ENCODE measurements around the gene VPS13D.
"Not testable (repeated sequence)": the region's sequence is repeated elsewhere in the genome, so short reads cannot be mapped to it uniquely, and the experiment has no call there.

The VPS13D gene

GRCh38 chr1:12522780-12523179, 292.9 kb downstream of the VPS13D start:
- not testable (repeated sequence) for DNase-seq

DNA sequence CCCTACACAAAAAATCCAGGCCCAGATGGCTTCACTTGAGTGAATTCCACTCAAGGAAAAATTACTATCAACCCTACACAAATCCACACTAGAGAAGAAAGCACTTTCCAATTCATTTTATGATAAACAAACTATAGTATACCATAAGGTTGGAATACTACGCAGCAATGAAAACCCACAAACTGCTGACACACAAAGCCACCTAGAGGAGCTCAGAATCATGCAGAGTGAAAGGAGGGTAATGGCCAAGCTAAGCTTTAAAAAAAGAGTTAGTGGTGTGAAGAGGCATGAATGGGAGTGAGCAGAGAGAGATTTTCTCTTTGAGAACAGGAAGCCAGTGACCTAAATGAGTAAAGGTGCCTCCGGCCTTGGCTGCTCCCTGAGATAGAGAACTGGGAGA, 294.4 kb downstream of the VPS13D start:
- DNase-seq = no peak

GRCh38 chr1:12525311-12526181, 295.7 kb downstream of the VPS13D start:
- DNase-seq = peak; percentile 62

DNA sequence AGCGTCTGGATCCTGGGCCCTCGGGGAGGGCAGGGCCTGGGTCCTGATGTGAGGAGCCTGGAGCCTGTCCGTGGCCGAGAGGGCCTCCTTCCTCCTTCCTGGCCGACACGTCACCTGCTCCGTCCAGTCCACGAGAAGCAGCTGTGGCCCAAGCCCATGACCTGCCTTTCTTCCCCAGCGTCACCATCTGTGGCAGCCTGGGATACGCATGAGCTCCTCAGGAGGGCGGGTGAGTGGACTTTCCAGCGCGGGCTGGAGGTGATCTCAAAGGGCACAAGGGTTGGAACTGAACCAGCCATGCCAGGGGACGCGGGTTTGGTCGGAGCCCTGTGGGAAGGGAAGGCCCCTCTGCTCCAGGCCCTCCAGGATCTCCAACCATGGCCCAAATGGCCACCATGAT, 297.7 kb downstream of the VPS13D start:
- DNase-seq = no peak

- DNase-seq = no peak
Observed at GRCh38 chr1:12528021-12528852, 298.4 kb downstream of the VPS13D start.

DNA sequence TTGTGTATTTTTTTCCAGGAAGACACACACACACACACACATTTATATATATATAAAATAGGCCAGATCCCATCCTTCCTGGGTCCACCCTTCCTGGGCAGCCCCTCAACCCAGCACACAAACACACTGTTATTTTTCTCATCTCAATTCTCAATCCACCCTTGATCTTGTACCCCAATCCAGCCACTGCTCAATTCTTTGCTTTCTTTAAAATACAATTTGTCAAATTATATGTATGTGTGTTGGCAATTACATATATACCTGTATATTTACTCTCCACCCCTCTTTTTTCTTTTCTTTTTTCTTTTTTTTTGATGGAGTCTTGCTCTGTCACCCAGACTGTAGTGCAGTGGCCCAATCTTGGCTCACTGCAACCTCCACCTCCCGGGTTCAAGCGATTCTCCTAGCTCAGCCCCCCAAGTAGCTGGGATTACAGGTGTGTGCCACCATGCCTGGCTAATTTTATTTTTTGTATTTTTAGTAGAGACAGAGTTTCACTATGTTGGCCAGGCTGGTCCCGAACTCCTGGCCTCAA, 299.9 kb downstream of the VPS13D start:
- no peak for DNase-seq

GRCh38 chr1:12530462-12531178, 300.8 kb downstream of the VPS13D start:
- no peak for DNase-seq

GRCh38 chr1:12531179-12531499, 301.3 kb downstream of the VPS13D start:
- no peak for DNase-seq

DNA sequence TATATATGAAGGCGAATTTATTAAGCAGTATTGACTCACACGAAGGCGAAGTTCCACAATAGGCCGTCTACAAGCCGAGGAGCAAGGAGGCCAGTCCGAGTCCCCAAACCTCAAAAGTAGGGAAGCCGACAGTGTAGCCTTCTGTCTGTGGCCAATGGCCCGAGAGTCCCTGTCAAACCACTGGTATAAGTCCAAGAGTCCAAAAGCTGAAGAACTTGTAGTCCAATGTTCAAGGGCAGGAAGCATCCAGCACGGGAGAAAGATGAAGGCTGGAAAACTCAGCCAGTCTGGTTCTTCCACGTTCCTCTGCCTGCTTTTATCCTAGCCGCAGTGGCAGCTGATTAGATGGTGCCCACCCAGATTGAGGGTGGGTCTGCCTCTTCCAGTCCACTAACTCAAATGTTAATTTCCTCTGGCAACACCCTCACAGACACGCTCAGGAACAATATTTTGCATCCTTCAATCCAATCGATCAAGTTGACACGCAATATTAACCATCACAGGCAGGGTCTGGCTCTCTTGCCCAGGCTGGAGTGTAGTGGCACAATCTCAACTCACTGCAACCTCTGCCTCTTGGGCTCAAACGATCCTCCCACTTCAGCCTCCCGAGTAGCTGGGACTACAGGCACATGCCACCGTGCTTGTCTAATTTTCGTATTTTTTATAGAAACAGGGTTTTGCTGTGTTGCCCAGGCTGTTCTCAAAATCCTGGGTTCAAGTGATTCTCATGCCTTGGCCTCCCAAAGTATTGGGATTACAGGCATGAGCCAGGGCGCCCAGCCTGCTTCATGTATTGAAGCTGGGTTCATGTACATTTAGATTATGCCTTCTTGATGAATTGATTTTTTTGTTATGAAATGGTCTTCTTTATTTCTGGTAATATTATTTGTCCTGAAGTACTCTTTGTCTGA, 302.8 kb downstream of the VPS13D start:
- no peak for DNase-seq

GRCh38 chr1:12536023-12536639, 306.3 kb downstream of the VPS13D start:
- DNase-seq = no peak

- no peak for DNase-seq
Observed at GRCh38 chr1:12537294-12537693, 307.5 kb downstream of the VPS13D start.

DNA sequence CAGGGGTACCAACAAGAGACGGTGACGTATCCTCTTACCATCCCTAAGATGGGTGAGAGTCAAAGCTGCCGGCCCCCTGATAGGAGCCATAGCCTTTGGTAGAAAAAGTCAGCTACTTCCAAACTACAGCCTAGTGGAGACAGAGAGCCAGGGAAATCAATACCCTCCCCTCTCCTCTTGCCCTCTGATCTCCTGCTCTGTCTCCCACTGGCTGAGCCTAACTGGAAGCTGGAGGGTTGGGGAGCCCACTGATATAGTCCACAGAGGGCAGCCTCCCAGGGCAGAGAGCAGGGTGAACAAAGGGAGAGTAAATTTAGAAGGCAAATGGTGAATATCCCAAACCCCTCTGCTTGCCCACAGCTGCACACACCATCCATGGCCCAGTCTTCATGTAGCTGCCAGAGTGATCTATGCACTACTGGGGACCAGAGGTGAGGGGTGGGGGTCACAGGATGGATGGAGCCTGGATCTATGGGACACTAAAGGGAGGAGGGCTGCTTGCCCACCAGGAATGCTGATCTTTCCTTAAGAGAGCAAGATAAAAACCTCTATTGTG, 308.2 kb downstream of the VPS13D start:
- DNase-seq = no peak

GRCh38 chr1:12538536-12538935, 308.7 kb downstream of the VPS13D start:
- not testable (repeated sequence) for DNase-seq

- no peak for DNase-seq
Observed at GRCh38 chr1:12539320-12539704, 309.5 kb downstream of the VPS13D start.

- DNase-seq = no peak
Observed at GRCh38 chr1:12539705-12540579, 310.1 kb downstream of the VPS13D start.

DNA sequence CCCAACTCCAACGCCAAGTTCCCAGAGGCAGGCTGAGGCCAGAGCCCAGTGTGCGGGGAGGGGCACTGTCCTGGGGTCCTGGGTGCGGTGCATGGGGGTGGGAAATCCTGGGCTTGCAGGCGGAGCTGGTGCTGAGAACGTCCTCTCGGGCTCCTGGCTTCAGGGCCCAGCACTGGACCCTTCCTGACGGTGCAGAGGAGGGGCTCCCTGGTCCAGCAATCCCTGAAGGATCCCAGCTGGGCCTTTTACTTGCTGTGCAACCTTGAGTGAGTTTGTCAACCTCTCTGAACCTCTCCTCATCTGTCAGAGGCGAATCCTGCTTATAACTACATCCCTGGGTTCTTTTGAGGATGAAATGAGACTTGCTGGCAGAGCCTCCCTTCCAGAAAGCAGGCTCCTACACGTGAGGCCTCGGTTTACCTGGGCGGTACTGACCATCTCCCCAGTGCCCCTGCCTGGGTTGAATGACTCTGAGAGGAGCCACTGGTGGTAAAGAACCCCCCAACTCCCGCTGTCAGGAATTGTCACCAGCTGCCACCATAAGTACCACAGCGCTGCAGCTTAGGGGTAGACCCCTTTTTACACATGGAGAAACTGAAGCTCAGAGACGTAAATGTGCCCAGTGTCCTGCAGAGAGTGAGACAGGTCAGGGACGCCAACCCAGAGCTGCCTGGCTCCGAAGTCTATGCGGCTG, 310.9 kb downstream of the VPS13D start:
- no peak for DNase-seq

DNA sequence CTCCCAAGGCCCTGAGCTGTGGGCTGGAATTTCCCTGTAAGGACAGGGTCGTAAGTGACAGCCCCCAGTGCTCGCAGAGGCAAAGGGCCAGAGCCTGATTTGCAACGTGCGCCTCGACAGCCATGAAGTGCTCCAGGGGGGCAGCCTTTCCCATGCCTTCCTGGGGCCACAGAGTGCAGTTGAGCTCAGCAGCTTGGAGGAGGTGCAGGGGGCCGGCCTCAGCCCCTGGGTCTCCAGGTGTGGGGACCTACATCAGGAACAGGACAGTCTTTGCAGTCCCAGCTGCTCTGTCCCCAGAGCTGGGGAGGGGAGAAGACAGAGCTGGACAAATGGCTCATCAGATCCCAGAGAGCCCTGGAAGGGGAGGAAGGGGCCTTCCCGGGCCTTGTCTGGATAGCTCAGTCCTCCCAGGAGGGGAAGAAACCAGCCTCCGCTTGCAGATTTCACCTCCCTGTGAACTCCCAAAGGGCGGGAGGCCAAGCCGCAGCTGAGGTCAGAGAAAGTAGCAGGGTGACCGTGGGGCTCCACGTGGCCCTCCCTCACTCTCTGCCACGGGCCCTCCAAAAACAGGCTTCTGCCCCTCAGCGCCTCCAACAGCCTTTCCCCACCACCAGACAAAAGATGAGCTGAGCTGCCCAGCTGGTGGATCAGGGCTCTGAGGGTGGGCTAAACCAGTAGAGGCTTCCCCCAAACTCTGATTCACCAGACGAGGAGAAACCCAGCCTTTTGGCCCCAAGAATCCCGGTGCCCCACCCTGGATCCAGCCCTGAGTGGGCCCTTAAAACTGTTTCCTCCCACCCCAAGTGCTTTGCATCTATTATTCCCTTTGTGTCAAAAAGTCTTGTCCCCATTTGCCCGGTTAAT, 311.7 kb downstream of the VPS13D start:
- DNase-seq = no peak

GRCh38 chr1:12542138-12542465, 312.3 kb downstream of the VPS13D start:
- no peak for DNase-seq

All from Kasumi-1 (cell line).